H1 (cell line): ENCODE data around the gene GRIK1. TPM values are rescaled to one million over a fixed set of nuclear protein-coding genes. Genes with fewer than 3 reads are reported as not detected.

ENCODE experiments used
- CEBPB ChIP-seq: IDR thresholded peaks from 2 replicates; pipeline ENCODE4 v1.6.1; 2012; ENCODE audit warnings: low read depth, low read length
- MAFK ChIP-seq: IDR thresholded peaks from 2 replicates; pipeline ENCODE4 v1.6.1; 2012; ENCODE audit warnings: low read depth, mild to moderate bottlenecking, improper control_type of control experiment, low read length
- POU5F1 ChIP-seq: IDR thresholded peaks from 2 replicates; pipeline ENCODE4 v1.6.1; 2011; ENCODE audit warnings: low read depth, mild to moderate bottlenecking, low read length, moderate library complexity
- RXRA ChIP-seq: IDR thresholded peaks from 2 replicates; pipeline ENCODE4 v1.6.1; 2011; ENCODE audit warnings: low read depth, mild to moderate bottlenecking, low read length, moderate library complexity; ENCODE audit not compliant: insufficient read depth
- SIX5 ChIP-seq: IDR thresholded peaks from 2 replicates; pipeline ENCODE4 v1.6.1; 2011; ENCODE audit warnings: mild to moderate bottlenecking, low read depth, low read length
- USF2 ChIP-seq: IDR thresholded peaks from 2 replicates; pipeline ENCODE4 v1.6.1; 2011; ENCODE audit warnings: low read length, improper control_type of control experiment
- polyA plus RNA-seq, 7 experiments: library from polyadenylated mRNA; depleted of rRNA in 3 of 7; stranded (reverse) in 5 of 7; unstranded in 2 of 7; fragments of >200 nt in 5 of 7; fragments of 200-250 nt in 2 of 7; gene quantifications; 1 replicate in 5 of 7; 2 replicates in 1 of 7; 4 replicates in 1 of 7; pipeline versions ENCODE4 v1.2.1 to v1.2.3, GENCODE V29; 2011 to 2013; ENCODE audit warnings: missing spikeins in 2 of 7, mixed read lengths in 2 of 7
- total RNA-seq: library from RNA; stranded (reverse); fragmentation: NEBNext Ultra II Directional; extraction: Animal tissue kit (Norgen Biotek cat#: 25700); gene quantifications from 2 replicates; pipeline ENCODE4 v1.2.1, GENCODE V29; 2021

The GRIK1 gene
- total and polyA plus RNA-seq, 2 of the 8 experiments (the other 6 are each of a cell fraction or from before 2014, with no cell fraction given), result 0.11 to 0.32 TPM

- TF ChIP-seq RXRA, result no peak
- TF ChIP-seq SIX5, result no peak
- TF ChIP-seq USF2, result no peak
- TF ChIP-seq CEBPB, result no peak
- no peak for TF ChIP-seq MAFK
- TF ChIP-seq POU5F1, result no peak
These were observed 269.6 kb downstream of the GRIK1 start (continued) for GRCh38 chr21:29670228-29670627.
